ENCODE data around the gene ABCC10.

ABCC10 gene

DNA sequence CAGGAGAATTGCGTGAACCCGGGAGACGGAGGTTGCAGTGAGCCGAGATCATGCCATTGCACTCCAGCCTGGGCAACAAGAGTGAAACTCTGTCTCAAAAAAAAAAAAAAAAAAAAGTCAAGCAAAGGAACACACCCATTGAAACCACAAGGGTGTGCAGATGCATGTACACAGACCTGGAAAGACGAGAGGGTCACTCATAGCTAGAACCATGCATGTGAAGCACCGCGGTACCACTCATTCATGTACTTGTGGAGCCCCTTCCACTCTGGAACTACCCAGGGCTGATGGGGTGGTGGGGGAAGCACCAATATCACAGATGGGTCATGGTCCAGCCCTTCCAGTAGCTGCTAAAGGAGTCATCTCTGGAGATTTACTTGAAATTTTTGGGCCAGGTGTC is 42.6 kb downstream of the ABCC10 start:
- no peak for DNase-seq

DNA sequence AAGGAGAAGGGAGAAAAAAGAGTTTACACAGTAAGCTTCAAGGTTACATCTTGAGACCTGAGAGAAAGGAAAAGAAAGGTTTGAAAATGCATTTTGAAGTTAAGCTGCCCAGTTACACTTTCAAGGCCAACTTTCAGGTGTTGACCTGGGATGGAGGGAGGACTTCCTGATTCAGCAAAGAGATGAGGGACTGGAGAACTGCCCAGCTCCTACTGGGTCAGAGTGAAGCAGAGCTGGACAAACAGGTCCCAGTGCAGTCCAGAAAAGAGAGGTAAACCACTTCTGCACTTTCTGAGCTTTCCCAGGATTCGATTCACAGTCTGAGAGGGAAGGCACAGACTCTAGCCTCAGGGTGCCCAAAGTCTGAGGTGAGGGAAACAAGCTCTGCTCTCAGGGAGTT is 44.1 kb downstream of the ABCC10 start:
- no peak for DNase-seq

DNA sequence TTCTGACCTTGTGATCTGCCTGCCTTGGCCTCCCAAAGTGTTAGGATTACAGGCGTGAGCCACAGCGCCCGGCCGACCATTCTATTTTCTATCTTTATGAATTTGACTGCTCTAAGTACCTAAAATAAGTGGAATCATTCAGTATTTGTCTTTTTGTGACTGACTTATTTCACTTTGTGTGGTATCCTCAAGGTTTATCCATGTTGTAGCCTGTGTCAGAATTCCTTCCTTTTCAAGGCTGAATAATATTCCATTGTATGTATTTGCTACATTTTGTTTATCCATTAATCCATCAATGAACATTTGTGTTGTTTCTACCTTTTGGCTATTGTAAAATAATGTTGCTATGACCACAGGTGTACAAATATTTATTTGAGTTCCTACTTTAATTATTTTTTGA is 45.2 kb downstream of the ABCC10 start:
- DNase-seq: no peak

DNA sequence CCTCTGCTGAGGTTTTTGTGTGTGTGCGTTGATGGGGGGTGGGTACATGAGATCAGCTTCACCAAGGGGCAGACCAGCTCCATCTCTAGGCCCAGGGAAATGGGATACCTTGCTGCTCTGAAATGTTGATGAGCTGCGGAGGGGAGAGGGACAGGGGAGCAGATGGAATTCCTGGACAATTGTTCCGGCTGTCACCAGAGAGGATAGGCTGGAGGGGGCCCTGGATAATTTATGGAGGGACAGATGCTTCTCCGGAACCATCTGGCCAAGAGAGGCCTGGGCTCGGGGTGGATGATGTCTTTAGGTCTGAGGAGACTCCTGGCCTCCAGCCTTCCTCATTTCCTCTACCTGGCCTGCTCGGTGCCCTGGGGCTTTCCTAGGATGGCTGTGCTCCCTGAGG is 48.2 kb downstream of the ABCC10 start:
- DNase-seq: peak; percentile 95 to 97

DNA sequence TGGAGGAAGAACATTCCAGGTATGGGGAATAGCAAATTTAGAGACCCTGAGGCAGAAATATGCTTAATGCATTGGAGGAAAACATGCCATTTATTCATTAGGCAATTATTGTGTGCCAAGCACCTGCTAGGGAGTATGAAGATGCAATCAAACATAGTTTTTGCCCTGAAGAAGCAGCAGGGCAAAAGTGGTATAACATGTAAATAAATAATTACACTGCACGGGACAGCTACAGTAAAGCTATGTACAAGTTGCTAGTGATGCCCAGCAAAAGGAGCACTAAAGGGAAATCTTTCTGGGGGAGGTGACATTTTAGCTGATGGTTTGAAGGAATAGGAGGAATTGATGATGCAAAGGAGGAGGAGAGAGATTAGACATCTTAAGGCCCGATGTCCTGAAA is 49.4 kb downstream of the ABCC10 start:
- no peak for DNase-seq

DNA sequence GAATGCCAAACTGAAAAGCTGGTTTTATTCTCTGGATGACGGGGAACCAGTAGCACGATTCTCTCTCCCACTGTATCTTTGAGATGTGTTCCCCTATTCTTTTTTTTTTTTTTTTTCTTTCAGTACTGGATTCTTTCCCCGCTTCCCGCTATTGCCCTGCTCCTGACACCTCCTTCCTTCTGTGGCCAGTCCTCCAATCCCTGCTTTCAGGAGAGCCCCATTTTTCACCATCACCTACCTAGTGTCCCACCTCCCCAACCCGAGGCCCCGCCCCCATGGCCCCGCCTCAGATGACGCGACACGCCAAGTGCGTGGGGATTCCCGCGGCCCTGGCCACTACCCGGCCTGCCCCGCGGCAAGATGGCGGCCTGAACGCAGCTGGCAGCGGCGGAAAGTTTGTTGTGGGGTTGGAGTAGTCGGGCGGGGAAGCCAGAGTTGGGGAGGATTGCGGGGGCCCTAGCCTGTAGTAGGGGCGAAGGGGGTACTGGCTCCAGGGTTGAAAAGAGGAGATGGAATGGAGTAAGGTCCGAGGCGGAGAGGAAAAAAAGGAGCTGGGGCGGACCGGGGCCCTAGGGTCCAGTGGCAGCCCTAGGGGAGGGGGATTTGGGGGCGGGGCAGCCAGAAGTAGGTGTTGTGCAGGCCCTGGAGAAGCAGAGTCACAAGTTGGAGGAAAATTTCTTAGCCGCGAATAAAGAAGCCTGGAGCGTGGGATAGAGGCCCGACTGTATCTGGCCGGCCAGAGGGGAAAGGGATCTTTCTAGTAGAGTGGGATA is 50.1 kb downstream of the ABCC10 start, which contains the start of gene TJAP1:
TSS of gene TJAP1 (plus strand) at position 336 of the 773 bp plus-strand sequence. CDS start 21,432 bp downstream, outside the sequence.
- peak; percentile 79 to 85 for DNase-seq

DNA sequence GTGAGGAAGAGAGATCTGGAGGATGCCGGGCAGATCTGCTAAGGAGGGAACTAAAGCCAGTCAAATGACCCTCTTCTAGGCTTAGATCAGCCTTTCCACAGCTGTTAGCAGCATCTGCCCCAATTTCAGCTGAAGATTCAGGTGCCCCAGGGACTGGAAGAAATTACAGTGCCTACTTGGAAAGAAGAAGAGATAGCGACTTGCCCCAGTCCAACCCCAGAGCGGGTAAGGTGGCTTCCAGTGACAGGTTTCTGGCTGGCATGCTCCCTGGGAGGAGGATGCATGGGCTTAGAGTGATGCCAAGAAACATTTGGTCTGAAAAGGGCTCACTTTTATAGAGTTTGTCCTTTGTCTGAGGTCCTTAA is 50.6 kb downstream of the ABCC10 start:
- DNase-seq: peak; percentile 75 to 80

DNA sequence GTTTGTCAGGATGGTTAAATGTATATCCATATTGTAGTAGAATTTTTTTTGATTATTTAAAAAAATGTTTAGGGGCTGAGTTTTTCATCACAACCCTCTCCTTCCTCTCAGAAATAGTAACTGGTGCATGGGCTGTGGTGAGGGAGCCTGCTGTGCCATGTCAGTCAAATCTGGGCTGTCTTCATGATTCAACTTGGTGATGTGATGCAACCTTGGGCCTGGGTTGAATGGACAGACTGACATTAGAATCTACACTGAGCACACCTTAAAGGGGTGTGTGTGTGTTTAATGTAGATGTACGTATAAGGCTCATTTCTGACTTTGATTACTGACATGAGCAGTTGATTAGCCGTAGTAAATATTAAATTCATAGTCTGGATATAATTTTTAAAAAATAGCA is 53.7 kb downstream of the ABCC10 start:
- DNase-seq: no peak

DNA sequence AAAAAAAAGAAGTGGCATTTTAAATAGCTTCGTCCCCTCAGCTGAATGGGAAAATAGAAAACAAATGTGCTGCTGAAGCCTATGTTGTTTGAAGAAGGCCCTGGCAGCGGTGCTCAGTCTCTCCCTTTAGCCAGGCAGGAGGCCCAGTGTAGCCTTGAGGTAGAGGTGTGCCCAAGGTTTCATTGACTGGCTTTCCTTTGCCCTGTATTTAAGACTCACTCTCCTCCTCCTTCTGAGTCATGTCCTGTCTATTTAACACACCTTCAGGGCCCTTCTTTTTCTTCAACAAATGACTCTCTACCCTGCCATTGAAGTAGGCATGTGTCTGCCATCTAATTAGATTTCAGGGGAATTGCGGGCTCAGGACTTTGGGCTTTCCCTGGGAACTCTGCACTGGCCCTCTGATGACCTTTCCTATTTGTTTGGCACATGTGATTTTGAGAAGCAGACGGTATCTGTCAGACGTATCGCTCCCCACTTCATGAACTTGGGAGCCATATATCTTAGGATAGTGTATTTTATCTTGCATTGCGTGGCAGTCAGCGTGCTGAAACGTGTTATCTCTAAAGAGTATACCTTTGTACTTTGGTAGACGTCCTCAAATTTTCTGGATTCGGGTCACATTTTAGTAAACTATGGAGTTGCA is 54.4 kb downstream of the ABCC10 start:
- DNase-seq: no peak

DNA sequence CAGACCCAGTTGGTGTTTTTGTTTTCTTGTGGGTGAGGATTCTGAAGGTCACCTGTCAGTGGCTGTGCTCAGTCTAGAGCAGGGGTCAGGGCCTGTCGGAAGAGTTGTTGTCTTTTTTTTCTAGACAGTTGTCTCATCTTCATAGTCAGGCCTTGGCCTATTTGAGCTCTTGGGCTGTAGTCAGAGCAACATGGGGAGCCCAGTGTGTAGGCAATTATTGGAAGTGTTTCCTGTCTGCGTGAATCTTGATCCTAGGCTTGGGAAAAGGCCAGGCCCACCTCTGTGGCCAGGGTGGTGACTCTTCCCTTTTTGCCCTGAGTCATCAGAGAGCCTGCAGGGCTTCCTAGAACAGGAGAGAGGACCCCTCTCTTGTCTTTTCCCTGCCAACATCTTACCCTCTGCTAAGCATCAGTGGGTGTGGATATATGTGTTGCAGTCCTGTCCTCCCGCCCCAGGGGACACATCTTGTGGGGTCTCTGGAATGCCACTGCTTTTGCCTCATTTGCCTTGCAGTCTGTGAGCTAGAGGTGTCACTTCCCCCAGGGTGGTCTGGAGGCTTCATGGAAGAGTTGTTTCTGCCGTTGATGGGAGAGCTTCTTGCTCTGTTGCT is 61.4 kb downstream of the ABCC10 start:
- no peak for DNase-seq

DNA sequence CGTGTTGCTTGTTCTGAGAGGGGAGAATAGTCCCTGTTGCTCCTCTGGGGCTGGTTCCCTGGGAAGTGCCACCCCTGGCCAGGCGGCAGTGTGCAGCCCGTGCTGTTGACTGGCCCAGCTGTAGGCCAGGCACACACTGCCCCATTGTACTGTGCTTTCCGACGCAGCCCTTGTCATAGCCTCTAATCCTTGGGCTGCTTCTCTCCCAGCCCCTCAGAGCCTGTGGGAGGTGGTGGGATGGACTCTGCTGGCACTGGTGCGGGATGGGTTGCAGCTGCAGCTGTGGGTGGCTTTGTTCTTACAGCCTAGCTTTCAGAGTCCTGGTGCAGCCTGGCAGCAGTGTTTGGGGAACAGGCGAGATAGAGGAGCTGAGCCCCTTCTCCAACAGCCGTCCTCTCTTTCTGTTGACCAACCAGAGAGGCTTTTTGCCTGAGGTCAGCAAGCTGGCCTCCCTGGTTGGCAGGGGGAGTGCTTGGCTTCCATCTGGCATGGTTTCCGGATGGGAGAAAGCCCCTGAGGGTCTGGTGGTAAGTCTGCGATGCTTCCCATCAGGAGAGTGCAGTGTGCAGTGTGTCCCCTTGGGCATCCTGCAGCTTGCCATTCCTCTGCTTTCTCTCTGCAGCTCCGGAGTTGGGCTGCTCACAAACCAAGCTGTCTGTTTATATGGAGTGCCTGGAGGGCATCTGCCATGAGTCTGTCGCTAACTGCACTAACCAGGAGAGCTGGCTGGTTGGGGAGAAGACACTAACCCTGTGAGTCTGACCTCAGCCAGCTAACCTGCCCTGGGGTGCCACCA is 62.1 kb downstream of the ABCC10 start:
- DNase-seq: no peak

DNA sequence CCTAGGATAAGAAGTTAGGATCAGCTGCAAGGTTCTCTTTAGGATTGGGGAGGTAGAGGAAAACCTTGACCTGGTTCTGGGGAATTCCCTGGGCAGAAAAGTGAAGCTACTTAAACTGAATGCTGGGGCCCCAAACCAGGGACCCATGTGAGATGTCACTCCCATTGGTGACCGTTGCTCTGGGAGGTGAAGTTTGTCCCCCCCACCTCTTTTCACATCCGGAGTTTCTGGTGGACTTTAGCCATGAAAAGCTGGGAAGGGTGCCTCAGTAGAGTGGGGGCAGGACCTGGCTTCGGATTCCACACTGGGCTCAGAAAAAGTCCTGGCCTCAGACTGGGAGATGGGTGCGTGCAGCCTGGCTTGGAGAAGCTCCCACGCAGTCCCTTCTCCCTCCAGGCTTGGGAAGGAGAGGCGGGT is 63.2 kb downstream of the ABCC10 start:
- DNase-seq: no peak

DNA sequence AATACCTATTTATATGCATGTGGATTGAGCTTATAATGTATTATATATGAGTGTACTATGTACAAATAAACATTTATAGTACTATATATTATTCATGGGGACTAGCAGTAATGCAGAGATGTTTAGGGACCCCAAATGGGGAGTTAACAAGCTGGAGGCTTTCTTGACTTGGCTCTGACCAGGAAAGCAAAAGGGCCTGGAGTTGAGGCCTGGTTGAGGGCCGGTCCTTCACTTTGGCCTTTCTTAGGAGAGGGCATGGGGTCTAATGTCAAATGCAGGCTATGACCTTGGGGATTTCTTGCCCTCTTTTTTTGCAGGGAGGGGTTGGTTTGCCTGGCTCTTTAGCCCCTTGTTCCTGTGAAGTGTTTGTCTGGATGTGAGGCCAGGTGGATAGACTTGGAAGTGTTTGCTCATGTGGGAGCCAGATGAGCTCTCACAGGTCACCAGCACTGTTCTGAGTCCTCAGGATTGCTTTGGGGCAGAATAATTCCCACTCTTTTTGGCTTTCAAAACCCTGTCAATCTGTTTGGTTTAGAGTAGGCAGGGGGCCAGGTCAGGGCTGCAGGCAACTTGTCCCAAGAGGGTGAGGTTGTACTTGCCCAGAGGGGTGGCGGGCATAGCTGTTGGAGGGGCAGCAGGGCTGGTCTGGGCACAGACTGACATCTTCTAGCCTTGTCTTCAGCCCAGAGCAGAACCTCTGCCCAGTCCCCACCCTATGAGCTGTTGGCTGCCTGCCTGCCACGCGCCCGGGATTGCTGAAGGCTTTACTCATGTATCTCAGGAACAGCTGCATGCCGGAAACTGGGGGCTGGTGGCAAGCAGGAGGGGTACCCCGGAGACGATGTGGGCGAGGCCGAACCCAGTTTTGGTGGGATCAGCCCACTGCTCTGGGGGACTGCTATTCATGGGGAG is 64.7 kb downstream of the ABCC10 start:
- no peak for DNase-seq

DNA sequence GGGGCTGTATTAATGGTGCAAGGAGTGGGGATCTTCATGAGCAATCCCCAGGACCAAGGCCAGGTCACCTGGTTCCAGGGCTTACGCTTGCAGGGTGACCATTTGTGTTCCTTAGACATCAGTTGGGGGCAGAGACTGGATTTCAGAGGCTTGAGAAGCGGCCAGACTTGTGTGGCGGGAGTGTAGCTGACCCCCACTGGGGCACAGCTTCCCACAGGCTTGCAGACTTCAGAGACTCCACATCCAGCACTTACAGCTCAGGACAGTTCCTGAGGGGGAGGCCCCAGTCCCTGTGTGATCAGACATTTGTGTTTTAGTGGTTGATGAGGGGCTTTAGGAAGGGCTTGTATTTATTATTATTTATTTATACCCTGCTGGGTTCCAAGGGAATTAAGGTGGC is 65.3 kb downstream of the ABCC10 start:
- no peak for DNase-seq

DNA sequence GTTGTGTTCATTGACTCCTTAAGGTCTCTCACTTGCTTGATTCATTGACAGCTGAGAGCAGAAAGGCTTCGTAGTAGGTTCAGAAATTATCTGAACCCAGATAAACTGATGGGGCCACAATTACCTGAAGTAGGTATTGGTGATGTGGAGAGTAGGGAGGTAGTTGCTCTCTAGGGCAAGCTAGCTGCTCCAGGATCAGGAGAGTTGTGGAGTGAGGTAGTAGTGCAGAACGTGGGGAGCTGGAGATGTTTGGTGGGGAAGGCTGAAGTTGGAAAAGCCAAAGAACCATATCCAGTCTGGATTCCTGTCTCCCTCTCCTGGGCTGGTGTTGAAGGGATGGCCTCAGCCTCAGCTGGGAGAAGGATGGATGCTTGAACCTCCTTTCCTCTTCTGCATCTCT is 65.9 kb downstream of the ABCC10 start:
- DNase-seq: no peak

DNA sequence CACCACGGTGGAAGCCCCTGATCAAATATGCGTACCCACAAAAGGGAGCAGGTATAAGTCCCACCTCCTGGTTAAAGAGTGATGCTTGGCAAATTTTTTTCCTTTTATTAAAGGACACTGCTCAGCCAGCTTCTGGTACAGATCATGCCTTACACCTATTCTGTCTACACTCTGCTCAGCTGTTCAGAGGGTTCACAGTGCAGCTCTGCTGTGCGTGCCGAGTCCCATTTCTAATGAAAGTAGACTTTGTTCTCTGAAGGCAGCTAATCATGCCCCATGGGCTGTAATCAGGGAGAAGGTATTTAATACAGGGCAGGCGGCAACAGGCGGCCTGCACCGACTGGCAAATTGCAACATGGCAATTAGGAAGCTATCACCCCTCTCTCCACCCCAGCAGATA is 66.5 kb downstream of the ABCC10 start:
- no peak for DNase-seq

DNA sequence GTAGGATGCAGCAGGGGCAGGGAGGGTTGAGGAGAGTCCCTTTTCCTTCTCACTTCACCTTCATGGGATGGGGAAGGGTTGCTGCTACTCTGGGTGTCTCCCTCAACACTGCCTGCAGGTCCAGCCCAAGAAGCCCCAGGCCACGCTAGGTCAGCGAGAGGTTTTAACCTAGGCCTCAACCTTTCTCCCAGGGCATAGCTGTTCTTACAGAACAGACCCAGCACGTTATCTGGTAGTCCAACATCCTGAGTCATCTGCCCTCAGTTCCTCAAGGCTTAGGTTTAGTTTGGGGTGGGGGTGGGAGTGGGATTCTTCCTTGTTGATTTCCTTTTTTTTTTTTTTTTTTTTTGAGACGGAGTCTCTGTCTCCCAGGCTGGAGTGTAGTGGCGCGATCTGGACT is 67.0 kb downstream of the ABCC10 start:
- DNase-seq: no peak

DNA sequence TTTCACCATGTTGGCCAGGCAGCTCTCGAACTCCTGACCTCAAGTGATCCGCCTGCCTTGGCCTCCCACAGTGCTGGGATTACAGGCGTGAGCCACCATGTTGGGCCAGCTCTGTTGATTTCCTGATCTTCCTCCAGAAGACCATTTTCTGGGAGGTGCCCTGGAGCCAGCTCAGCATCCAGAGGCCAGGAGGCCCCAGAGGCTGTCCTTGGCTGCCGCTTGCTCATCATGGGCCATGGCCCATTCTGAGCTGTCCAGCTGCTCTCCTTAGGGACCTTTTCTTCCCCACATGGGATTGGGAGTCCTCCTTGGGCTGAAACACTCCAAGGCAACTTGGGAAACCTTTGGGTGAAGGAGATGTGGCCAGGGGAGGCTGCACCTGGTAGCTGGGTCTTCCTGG is 67.4 kb downstream of the ABCC10 start:
- DNase-seq: no peak

DNA sequence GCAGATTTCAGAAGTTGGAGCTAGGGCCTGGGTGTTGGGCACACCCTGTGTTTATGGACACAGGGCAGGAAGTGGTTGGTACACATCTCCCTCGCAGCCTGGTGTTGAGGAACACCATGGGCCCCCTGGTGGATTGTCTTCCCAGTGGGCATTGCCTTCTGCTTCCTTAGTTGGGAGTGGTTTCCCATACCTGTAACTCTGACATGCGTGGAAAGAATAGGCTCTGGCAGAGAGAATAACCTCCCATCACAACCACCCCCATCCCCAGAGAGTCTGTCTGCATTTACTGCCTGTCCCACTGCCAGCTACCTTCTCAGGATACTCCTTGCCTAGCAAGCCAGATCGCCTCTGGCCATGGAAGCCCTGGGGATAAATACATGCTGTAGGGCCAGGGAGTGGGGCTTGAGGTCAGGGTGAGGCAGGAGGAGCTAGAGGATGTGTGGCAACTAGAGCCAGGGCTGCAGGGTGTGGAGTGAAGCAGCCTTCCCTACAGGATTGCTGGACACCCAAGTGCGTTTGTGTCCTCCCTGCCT is 68.1 kb downstream of the ABCC10 start:
- DNase-seq: no peak

DNA sequence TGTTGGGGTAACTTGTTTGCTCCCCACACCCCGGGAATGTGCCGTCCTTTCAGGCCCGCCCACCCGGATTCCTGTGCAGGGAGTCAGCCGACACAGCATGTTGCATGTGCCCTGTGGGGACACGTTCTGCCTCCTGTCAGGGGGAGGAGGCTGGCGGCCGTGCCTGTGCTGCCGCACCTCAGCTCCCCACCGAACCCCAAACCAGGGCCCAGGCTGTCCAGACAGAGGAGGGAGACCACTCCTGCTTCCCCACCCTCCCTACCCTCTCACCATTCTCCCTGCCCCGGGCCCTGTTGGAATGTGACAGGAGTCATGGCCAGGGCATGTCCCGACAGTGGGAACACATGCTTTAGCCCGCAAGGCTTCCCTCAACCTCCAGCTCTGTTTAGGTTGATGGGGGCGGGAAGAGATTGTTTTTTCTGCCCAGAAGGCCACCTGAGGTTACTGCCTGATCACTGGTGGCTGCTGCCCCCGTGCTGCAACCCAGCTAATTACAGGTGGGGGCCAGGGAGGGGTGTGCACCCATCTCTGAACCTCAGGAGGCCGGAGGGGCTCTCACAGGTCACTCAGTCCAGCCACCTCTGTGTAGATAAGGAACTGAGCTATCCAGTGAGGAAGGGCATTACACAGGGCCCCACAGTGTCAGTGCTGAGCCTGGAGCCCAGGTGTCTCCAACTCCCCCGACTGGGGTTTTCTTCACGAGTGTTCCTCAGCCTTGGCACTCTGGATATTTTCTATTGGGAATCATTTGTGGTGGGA is 69.2 kb downstream of the ABCC10 start:
- DNase-seq: peak in 1 of 2 experiments; percentile 51

DNA sequence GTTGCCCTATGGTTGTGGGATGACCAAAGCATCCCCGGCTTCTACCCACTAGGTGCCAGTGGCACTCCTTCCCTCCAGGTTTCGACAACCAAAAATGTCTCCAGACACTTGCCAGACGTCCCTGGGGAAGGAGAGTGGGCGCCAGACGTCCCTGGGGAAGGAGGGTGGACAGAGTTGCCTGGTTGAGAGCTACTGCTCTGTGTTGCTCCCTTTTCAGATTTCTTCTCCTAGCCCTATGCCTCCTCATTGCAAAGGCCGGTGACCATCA is 69.7 kb downstream of the ABCC10 start:
- DNase-seq: no peak

DNA sequence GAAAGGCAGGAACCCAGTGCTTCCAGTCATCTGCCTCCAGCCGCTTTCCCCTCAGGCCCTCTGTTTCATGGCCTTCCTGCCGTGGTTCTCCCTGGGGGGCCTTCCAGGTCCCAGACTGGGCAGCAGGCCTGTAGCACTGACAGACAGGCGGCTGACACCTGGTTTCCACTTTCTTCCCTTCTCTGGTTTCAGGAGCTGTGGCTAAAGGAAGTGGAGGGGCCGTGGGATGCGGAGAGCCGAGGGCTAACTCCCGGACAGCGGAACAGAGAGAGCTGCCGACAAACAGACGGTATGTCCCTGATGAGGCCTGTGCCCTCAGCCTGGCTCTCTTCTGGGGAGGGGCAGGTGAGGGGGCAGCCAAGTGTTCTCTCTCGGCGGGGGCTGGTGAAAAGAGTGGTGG is 70.3 kb downstream of the ABCC10 start:
- no peak for DNase-seq
